ENCODE results near the gene USP26.
"Not testable (repeated sequence)": the region's sequence is repeated elsewhere in the genome, so short reads cannot be mapped to it uniquely, and the experiment has no call there.

- TF ChIP-seq, protein P1, sequence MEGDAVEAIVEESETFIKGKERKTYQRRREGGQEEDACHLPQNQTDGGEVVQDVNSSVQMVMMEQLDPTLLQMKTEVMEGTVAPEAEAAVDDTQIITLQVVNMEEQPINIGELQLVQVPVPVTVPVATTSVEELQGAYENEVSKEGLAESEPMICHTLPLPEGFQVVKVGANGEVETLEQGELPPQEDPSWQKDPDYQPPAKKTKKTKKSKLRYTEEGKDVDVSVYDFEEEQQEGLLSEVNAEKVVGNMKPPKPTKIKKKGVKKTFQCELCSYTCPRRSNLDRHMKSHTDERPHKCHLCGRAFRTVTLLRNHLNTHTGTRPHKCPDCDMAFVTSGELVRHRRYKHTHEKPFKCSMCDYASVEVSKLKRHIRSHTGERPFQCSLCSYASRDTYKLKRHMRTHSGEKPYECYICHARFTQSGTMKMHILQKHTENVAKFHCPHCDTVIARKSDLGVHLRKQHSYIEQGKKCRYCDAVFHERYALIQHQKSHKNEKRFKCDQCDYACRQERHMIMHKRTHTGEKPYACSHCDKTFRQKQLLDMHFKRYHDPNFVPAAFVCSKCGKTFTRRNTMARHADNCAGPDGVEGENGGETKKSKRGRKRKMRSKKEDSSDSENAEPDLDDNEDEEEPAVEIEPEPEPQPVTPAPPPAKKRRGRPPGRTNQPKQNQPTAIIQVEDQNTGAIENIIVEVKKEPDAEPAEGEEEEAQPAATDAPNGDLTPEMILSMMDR (IDR thresholded peaks at IDR 0.05; ENCODE audit: low read length): not testable (repeated sequence)
- TF ChIP-seq EZH2 (IDR thresholded peaks at IDR 0.05; ENCODE audit: borderline replicate concordance, low read length): not testable (repeated sequence)
Observed at GRCh38 chrX:133077856-133078255, 19.1 kb downstream of the USP26 start.

Measured in OCI-LY1 (cell line).